ENCODE measurements around the gene NUP210. TPM values are rescaled to one million over a fixed set of nuclear protein-coding genes. Genes with fewer than 3 reads are reported as not detected.

The NUP210 gene
- total and polyA plus RNA-seq, 2 donors (not counting 3 experiments of a cell fraction or from before 2014, with no cell fraction given), result 0.14 to 0.84 TPM

GRCh38 chr3:13333236-13333897 lies 86.8 kb downstream of the NUP210 start:
- no peak for FAIRE-seq
- POLR2A ChIA-PET, result no interaction called here

More at GRCh38 chr3:13333236-13333897, 86.8 kb downstream of the NUP210 start:
- BruUV-seq (replicated peaks), result no TSS peak
- H3K4me3 ChIP-seq (replicated peaks in 1 of 3; ENCODE audit: insufficient read depth in 1 of 3, low read depth in 1 of 3, low read length in 3 of 3), result no peak overlapping the region
- H3K9ac ChIP-seq (replicated peaks; ENCODE audit: extremely low read depth, insufficient read depth, low read length), result no peak overlapping the region
- dilution Hi-C loops (cut with MboI; ENCODE audit: extremely low pct_ligation_motif_present, low sequenced_read_pairs), result no loop called here
- H3K9me3 ChIP-seq (replicated peaks; ENCODE audit: control insufficient read depth, insufficient read depth, low read length), result no peaks in the 10 kb centered on the region
- H3K27me3 ChIP-seq (ENCODE audit: control insufficient read depth in 2 of 2, insufficient read depth in 2 of 2, low read length in 2 of 2), result no peaks in the 10 kb centered on the region
- TF ChIP-seq EZH2 (IDR thresholded peaks at IDR 0.05; ENCODE audit: borderline replicate concordance, low read depth, low read length, severe bottlenecking) (no peak), GATA2 (IDR thresholded peaks at IDR 0.05; ENCODE audit: insufficient read depth, insufficient read length, low read depth, low read length) (no peak), MYC (IDR thresholded peaks at IDR 0.05; ENCODE audit: low read depth, low read length) (no peak), MAX (IDR thresholded peaks at IDR 0.05; ENCODE audit: insufficient read depth, insufficient read length) (no peak), POLR2AphosphoS5 (IDR thresholded peaks at IDR 0.05; ENCODE audit: insufficient read depth, low read depth, low read length) (no peak), CTCF (IDR thresholded peaks at IDR 0.05; ENCODE audit: extremely low read depth in 1 of 2, insufficient read depth in 1 of 2, low read depth in 1 of 2, low read length in 2 of 2) (no peak), JUN (IDR thresholded peaks at IDR 0.05; ENCODE audit: borderline replicate concordance, insufficient read depth, insufficient read length, low read depth) (no peak)
- no peak overlapping the region for H3K27ac ChIP-seq (ENCODE audit: insufficient read depth, low read depth, low read length)
- H3K9me1 ChIP-seq (replicated peaks; ENCODE audit: control insufficient read depth, extremely low read depth, insufficient read depth, low read length), result no peaks in the 10 kb centered on the region
- no peak overlapping the region for H2AFZ ChIP-seq (ENCODE audit: low read depth, low read length)
- no peaks in the 10 kb centered on the region for H4K20me1 ChIP-seq (replicated peaks; ENCODE audit: control insufficient read depth, extremely low read depth, insufficient read depth, low read length)
- H3K4me2 ChIP-seq (ENCODE audit: insufficient read depth, low read length), result no peak overlapping the region
- H3K79me2 ChIP-seq (ENCODE audit: control insufficient read depth, insufficient read depth, low read length), result no peaks in the 10 kb centered on the region
- H3K4me1 ChIP-seq (ENCODE audit: control insufficient read depth, extremely low read depth, insufficient read depth, low read length), result no peaks in the 10 kb centered on the region
- CTCF ChIA-PET, result no interaction called here
- no peak for DNase-seq (ENCODE audit: low read depth, low spot score)
- intact Hi-C loops (cut with micrococcal nuclease), result no loop called here
- H3K36me3 ChIP-seq (ENCODE audit: control insufficient read depth in 2 of 2, extremely low read depth in 1 of 2, insufficient read depth in 2 of 2, low read length in 2 of 2), result no peaks in the 10 kb centered on the region

Measured in endothelial cell of umbilical vein (primary cell).